Measurements from ENCODE around the gene HAPLN3.
A peak's percentile ranks its signal among the peaks of the same experiment; 100 is the strongest.
"Not testable (repeated sequence)": the region's sequence is repeated elsewhere in the genome, so short reads cannot be mapped to it uniquely, and the experiment has no call there.

The HAPLN3 gene, protein sequence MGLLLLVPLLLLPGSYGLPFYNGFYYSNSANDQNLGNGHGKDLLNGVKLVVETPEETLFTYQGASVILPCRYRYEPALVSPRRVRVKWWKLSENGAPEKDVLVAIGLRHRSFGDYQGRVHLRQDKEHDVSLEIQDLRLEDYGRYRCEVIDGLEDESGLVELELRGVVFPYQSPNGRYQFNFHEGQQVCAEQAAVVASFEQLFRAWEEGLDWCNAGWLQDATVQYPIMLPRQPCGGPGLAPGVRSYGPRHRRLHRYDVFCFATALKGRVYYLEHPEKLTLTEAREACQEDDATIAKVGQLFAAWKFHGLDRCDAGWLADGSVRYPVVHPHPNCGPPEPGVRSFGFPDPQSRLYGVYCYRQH

DNA sequence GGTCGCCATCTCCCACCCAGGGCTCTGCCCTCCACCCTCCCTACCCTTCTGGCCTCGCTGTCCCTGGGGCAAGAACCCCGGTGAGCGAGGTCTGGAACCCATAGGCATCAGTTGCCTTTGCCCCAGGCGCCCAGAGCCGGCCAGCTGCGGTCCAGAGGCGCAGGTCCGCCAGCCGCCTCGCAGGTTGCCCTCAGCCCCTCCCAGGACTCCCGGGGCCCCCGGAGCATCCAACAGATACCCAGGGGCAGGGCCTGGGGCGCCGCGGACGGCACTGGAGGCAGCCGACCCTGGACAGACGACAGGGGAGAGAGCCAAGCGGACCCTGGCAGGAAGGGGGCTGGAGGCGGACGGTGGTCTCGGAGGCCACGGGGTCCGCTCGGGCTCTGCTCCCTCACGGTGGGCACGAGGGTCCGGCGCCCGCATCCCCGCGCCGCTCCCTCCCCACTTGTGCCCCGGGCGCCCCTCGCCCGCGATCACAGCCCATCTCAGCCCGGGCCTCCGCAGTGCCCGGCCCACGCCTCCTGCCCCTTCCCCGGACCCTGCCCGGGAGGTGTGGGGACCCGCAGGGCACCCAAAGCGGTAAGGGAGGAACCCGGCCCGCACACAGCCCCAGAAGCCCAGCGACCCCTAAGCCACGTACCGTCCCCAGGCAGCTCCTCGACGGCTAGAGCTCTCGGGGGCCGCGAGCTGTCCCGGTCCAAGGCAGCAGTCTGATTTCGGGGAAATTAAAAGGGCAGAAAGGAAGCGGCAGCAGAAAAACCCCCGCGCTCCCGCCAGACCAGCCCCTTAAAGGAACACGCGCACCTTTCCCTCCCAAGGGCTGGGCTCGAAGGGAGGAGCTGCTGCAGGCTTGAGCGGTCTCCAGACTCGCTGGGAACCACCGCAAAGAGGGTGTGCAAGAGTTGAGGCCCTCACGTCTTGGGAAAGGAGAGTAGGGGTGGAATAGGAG lies at the start of gene HAPLN3:
Gene HAPLN3 (minus strand): TSS at position 726 of the 949 bp plus-strand sequence. CDS start 8,246 bp downstream, outside the sequence.
- H3K27me3 ChIP-seq (ENCODE audit: control insufficient read depth, insufficient read depth, low read length) = peaks cover 11% of the 10 kb centered on the region
- H3K27ac ChIP-seq (ENCODE audit: low read depth, low read length) = no peak within 1 kb of the TSS
- peak within 1 kb of the TSS; percentile 58 for H3K4me3 ChIP-seq (ENCODE audit: low read length)
- H3K4me1 ChIP-seq (ENCODE audit: control insufficient read depth, insufficient read depth, low read length) = peaks cover 9% of the 10 kb centered on the region
- no peaks in the 10 kb centered on the region for H3K36me3 ChIP-seq (ENCODE audit: control insufficient read depth, insufficient read depth, low read length)
- H3K9ac ChIP-seq (ENCODE audit: low read length) = no peak within 1 kb of the TSS

DNA sequence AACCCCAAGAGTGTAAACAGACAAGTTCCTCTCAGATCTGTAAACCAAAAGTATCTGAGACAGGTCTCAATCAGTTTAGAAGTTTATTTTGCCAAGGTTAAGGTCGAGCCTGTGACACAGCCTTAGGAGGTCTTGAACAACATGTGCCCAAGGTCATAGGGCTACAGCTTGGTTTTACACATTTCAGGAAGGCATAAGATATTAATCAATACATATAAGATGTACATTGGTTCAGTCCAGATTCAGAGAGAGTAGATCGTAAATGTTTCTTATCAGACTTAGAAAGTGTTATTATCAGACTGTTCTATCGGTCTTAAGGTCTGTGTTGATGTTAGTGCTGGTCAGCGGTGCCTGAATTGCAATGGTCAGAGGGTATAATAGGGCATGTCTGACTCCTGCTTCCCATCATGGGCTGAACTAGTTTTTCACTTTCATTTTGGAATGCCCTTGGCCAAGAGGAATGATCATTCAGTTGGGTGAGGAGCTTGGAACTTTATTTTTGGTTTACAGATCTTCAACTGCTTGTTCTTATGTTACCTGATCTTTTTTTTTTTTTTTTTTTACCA lies 44.8 kb upstream of the HAPLN3 start:
- no peak overlapping the region for H3K27ac ChIP-seq (ENCODE audit: low read depth, low read length)
- H3K27me3 ChIP-seq (ENCODE audit: control insufficient read depth, insufficient read depth, low read length) = no peaks in the 10 kb centered on the region
- no peak overlapping the region for H3K9ac ChIP-seq (ENCODE audit: low read length)
- H3K4me1 ChIP-seq (ENCODE audit: control insufficient read depth, insufficient read depth, low read length) = no peaks in the 10 kb centered on the region
- no peaks in the 10 kb centered on the region for H3K36me3 ChIP-seq (ENCODE audit: control insufficient read depth, insufficient read depth, low read length)
- no peak overlapping the region for H3K4me3 ChIP-seq (ENCODE audit: low read length)

DNA sequence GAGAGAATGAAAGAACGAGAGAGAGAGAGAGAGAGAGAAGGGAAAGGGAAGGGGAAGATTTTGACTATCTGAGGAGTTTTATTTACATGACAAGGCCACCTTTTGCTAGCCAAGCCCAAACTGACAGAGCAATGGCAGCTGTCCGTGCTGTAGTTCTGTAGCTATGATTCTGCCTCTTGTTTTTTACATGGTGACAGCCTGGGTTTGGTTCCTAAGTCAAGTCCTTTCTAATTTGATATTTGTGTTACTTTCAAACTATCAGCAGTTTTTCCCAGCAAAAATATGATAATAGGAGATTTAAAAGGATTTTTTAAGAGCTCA lies 44.1 kb upstream of the HAPLN3 start:
- Histone ChIP-seq H3K36me3 (ENCODE audit: control insufficient read depth, insufficient read depth, low read length) (no peaks in the 10 kb centered on the region), H3K4me3 (ENCODE audit: low read length) (no peak overlapping the region), H3K9ac (ENCODE audit: low read length) (no peak overlapping the region), H3K27ac (ENCODE audit: low read depth, low read length) (no peak overlapping the region), H3K4me1 (ENCODE audit: control insufficient read depth, insufficient read depth, low read length) (no peaks in the 10 kb centered on the region), H3K27me3 (ENCODE audit: control insufficient read depth, insufficient read depth, low read length) (no peaks in the 10 kb centered on the region)

DNA sequence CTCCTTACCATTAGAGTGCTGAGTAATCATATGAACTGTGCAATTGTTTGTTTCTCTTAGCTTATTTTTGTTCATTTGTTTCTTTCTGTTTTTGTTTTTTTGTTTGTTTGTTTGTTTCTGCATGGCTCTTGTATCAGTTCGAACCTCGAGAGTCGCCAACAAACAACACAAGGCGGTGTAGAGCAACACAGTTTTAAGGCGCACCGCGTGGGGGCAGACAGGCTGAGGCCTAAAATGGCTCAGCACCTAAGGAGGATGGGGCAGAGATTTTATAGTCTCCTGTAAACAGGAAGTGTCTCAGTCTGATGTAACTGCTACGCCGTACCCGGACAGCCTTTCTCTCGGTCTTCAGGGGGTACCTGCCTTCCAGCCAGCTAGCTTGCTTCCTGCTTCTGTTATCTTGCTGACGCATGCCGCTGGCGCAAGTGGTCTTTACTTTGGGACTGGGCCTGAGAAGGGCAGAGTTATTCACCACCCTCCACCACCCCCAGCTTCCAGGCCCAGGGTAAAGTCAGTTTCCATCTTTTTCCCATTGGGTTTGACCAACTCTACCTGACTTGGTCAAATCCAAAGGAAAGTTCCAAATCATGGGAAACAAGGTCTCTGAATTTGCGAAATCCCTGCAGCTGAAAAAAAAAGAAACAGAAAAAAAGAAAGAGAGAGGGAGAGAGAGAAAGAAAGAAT lies 43.6 kb upstream of the HAPLN3 start:
- Histone ChIP-seq H3K4me3 (ENCODE audit: low read length) (no peak overlapping the region), H3K9ac (ENCODE audit: low read length) (no peak overlapping the region), H3K4me1 (ENCODE audit: control insufficient read depth, insufficient read depth, low read length) (no peaks in the 10 kb centered on the region), H3K27ac (ENCODE audit: low read depth, low read length) (no peak overlapping the region), H3K36me3 (ENCODE audit: control insufficient read depth, insufficient read depth, low read length) (no peaks in the 10 kb centered on the region), H3K27me3 (ENCODE audit: control insufficient read depth, insufficient read depth, low read length) (no peaks in the 10 kb centered on the region)

DNA sequence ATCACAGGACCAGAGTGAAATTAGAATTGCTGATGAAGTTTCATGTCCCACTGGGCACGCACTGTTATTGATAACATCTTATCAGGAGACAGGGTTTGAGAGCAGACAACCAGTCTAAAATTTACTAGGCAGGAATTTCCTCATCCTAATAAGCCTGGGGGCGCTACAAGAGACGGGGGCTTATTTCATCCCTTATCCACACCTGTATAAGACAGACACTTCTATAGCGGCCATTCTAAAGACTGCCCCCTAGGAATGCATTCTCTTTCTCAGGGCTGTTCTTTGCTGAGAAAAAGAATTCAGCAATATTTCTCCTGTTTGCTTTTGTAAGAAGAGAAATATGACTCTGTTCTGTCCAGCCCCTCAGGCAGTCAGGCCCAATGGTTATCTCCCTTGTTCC lies 39.1 kb upstream of the HAPLN3 start:
- not testable (repeated sequence) for H3K27me3 ChIP-seq (ENCODE audit: control insufficient read depth, insufficient read depth, low read length); H3K36me3 ChIP-seq (ENCODE audit: control insufficient read depth, insufficient read depth, low read length); H3K4me3 ChIP-seq (ENCODE audit: low read length); H3K9ac ChIP-seq (ENCODE audit: low read length); H3K27ac ChIP-seq (ENCODE audit: low read depth, low read length); H3K4me1 ChIP-seq (ENCODE audit: control insufficient read depth, insufficient read depth, low read length)

DNA sequence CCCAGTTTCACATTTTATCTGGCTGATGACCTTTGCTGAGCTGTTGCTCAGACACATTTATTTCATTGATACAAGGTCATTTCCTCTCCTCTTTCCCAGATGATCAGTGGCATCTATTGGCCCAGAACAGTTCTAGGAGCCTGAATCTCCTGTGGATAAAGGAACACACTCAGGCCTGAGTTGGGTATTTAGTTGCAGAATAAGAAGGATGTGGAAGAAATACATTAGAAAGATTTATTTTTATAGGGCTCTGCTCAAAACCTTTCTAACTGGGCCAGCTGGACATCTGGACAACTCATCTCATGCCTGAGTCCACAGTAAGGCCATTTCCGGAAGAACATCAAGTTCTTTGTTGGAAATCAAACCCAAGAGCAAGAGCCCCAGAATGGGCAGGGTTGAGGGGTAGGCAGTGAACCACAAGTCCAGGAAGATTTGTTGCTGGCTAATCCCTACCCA lies 37.6 kb upstream of the HAPLN3 start:
- H3K36me3 ChIP-seq (ENCODE audit: control insufficient read depth, insufficient read depth, low read length) = no peaks in the 10 kb centered on the region
- no peaks in the 10 kb centered on the region for H3K4me1 ChIP-seq (ENCODE audit: control insufficient read depth, insufficient read depth, low read length)
- no peak overlapping the region for H3K4me3 ChIP-seq (ENCODE audit: low read length)
- no peak overlapping the region for H3K9ac ChIP-seq (ENCODE audit: low read length)
- no peaks in the 10 kb centered on the region for H3K27me3 ChIP-seq (ENCODE audit: control insufficient read depth, insufficient read depth, low read length)
- H3K27ac ChIP-seq (ENCODE audit: low read depth, low read length) = no peak overlapping the region

DNA sequence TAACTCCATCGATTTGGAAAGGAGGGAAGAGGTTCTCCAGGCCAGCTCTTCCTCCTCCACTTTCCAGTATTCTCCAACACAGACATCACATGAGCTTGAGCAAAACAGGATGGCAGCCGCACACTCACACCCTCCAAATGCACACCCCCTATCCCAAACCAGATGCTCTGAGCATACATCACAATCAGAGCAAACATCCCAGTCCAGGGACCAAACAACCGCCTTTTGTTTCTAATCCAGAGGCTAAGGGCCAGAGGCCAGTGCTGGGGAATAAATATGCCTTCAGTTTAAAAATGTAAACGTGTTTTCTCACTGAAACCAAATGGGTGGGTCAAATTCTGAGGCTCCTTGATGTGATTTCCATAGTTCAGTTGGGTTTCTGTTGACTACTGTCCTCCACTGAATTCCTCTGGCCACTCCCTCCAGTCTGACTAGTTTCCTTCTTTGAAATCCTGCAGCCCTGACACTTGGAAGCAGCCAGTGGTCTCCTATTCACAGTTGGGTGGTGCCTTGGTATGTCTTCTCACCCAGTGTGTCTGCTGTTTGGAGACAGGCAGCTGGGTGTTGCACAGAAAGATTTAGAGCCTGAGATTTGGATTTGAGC lies 37.0 kb upstream of the HAPLN3 start:
- Histone ChIP-seq H3K4me1 (ENCODE audit: control insufficient read depth, insufficient read depth, low read length) (no peaks in the 10 kb centered on the region), H3K36me3 (ENCODE audit: control insufficient read depth, insufficient read depth, low read length) (no peaks in the 10 kb centered on the region), H3K27me3 (ENCODE audit: control insufficient read depth, insufficient read depth, low read length) (no peaks in the 10 kb centered on the region), H3K9ac (ENCODE audit: low read length) (no peak overlapping the region), H3K27ac (ENCODE audit: low read depth, low read length) (no peak overlapping the region), H3K4me3 (ENCODE audit: low read length) (no peak overlapping the region)

DNA sequence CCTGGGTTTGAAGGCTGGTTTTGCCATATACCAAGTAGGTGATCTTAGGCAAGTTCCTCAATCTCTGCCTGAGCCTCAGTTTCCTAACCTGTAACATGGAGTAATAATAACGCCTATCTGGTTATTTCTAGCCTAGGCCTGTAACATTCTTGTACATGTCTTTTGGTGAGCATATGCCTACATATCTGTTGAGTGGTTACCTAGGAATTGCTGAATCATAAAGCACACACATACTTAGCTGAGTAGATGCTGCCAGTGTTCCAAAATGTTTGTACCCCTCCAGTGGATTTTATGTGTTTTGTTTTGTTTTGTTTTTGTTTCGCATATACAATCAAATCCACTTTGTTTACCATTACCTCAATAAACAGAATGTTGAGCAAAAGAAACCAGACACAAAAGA lies 35.2 kb upstream of the HAPLN3 start:
- H3K27ac ChIP-seq (ENCODE audit: low read depth, low read length) = no peak overlapping the region
- H3K4me3 ChIP-seq (ENCODE audit: low read length) = no peak overlapping the region
- H3K36me3 ChIP-seq (ENCODE audit: control insufficient read depth, insufficient read depth, low read length) = no peaks in the 10 kb centered on the region
- H3K27me3 ChIP-seq (ENCODE audit: control insufficient read depth, insufficient read depth, low read length) = no peaks in the 10 kb centered on the region
- no peaks in the 10 kb centered on the region for H3K4me1 ChIP-seq (ENCODE audit: control insufficient read depth, insufficient read depth, low read length)
- no peak overlapping the region for H3K9ac ChIP-seq (ENCODE audit: low read length)

DNA sequence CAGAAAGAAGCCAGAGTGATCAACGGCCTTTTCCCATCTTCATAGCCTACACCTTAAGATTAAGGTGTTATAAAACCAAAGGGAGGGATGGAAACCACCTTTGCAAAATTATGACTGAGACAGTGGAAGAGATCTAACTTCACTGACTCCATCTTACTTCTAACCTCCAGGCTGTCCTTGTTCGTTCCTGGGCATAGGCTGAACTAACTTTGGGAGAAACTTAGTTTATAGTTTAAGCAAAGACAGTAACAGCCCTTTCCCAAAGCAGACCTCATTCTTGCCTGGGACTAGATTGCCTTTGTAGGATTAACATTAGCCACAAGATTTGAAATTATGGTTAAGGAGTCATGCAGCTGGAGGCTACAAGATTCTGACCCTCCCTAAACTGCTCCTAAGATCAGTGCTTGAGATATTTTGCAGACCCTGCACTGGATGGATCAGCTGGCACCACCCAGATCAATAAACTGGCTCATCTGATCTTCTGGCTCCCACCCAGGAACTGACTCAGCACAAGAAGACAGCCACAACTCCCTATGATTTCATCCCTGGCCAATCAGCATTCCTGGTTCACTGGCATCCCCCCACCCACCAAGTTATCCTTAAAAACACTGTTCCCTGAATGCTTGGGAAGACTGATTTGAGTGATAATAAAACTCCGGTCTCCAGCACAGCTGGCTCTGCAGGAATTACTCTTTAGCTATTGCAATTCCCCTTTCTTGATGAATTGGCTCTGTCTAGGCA lies 34.2 kb upstream of the HAPLN3 start:
- H3K9ac ChIP-seq (ENCODE audit: low read length); H3K4me3 ChIP-seq (ENCODE audit: low read length); H3K36me3 ChIP-seq (ENCODE audit: control insufficient read depth, insufficient read depth, low read length); H3K4me1 ChIP-seq (ENCODE audit: control insufficient read depth, insufficient read depth, low read length); H3K27ac ChIP-seq (ENCODE audit: low read depth, low read length); H3K27me3 ChIP-seq (ENCODE audit: control insufficient read depth, insufficient read depth, low read length): not testable (repeated sequence)

DNA sequence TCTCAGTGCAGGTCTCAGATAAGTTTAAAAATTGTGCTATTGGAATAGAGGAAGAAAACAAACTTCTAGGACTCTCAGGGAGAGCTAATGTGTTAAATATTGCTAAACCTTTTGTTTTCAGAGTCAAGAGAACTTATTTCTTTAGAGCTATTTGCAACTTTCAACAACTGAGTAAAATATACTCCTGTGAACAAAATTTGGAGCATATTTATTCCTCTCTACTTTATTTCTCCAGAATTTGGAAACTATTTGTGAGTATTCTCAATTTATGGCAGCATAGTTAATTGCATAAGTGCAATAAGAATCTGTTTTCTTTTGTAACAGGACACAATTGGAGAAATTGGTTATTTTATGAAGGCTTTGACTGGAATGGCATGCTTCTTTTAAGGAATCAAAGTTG lies 32.8 kb upstream of the HAPLN3 start:
- not testable (repeated sequence) for H3K4me3 ChIP-seq (ENCODE audit: low read length); H3K4me1 ChIP-seq (ENCODE audit: control insufficient read depth, insufficient read depth, low read length); H3K27ac ChIP-seq (ENCODE audit: low read depth, low read length); H3K9ac ChIP-seq (ENCODE audit: low read length); H3K27me3 ChIP-seq (ENCODE audit: control insufficient read depth, insufficient read depth, low read length); H3K36me3 ChIP-seq (ENCODE audit: control insufficient read depth, insufficient read depth, low read length)

DNA sequence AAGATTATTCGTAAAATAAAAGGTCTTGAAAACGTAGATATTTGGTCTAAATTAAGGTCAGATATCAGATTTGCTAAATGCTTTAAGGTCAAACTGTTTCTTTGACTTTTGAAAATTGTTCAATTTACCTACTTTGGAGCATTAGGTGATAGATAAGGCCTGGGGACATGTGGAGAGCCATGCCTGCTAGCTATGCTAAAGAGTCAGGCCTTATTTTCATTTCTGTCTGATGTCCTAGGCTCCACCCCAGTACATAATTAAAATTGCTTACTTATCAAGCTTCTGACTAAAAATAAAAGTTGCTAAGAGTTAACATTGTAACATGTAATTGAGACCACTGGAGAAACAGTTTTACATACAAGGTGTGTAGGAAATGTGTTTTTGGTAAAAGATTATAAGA lies 30.3 kb upstream of the HAPLN3 start:
- not testable (repeated sequence) for H3K27me3 ChIP-seq (ENCODE audit: control insufficient read depth, insufficient read depth, low read length); H3K9ac ChIP-seq (ENCODE audit: low read length); H3K36me3 ChIP-seq (ENCODE audit: control insufficient read depth, insufficient read depth, low read length); H3K27ac ChIP-seq (ENCODE audit: low read depth, low read length); H3K4me1 ChIP-seq (ENCODE audit: control insufficient read depth, insufficient read depth, low read length); H3K4me3 ChIP-seq (ENCODE audit: low read length)
